HepG2 (cell line): ENCODE results near the gene PDE3B. TPM values are rescaled to one million over a fixed set of nuclear protein-coding genes. Genes with fewer than 3 reads are reported as not detected.

ENCODE experiments used
- ATAC-seq: fragments of 200-7000 bp; cut with Tn5 transposase; 3 replicates; pipeline ENCODE4 v1.9.1; 2020; ENCODE audit warnings: mild to moderate bottlenecking, moderate library complexity
- BruUV-seq: library from RNA; stranded (reverse); fragments of 400-500 nt; replicated peaks from 2 replicates; lab custom pipeline; 2021; lab: Mats Ljungman, UMichigan
- CTCF ChIA-PET: fragments of 300-600 bp; formaldehyde crosslinking; extraction: SDS; loops from one replicate; lab custom pipeline; 2021; ENCODE audit warnings: low total read pairs, inconsistent platforms, low intra/inter-chr PET ratio; lab: Yijun Ruan, JAX
- POLR2A ChIA-PET: fragments of 350-600 bp; sonication (Branson Sonifier 250); formaldehyde crosslinking; loops from one replicate; lab custom pipeline; 2020; ENCODE audit warnings: antibody characterized with exemption, inconsistent platforms; lab: Yijun Ruan, JAX
- DNase-seq: peaks from one replicate; pipeline ENCODE4 v3.0.0-alpha.2; 2015; ENCODE audit warnings: low spot score
- FAIRE-seq: peaks from 3 replicates; lab custom pipeline; 2011; peaks lifted over from hg19 to GRCh38; lab: Jason Lieb, UNC
- H2AFZ ChIP-seq: one replicate; pipeline ENCODE4 v1.6.1; 2011; ENCODE audit warnings: low read length, inconsistent platforms
- H3K27ac ChIP-seq: fragments of 300-600 bp; 3 replicates; pipeline ENCODE4 v1.8.0; 2011; ENCODE audit warnings: mixed run types, mild to moderate bottlenecking, mixed read lengths, low read length, inconsistent platforms; ENCODE audit not compliant: insufficient read depth; ENCODE audit errors: extremely low read length
- H3K27me3 ChIP-seq, 2 experiments: fragments of 200-600 bp in 1 of 2; 2 replicates in 1 of 2; 3 replicates in 1 of 2; pipeline versions ENCODE4 v1.6.0 to v1.8.0; 2011; ENCODE audit warnings: low read length in 2 of 2, mild to moderate bottlenecking in 2 of 2, moderate library complexity in 2 of 2, inconsistent platforms in 1 of 2; ENCODE audit not compliant: insufficient read depth in 2 of 2, control insufficient read depth in 1 of 2
- H3K36me3 ChIP-seq, 2 experiments: fragments of 200-600 bp in 1 of 2; replicated peaks in 1 of 2; 2 replicates in 1 of 2; 3 replicates in 1 of 2; pipeline versions ENCODE4 v1.5.1 to v1.8.0; 2011; ENCODE audit warnings: low read length in 2 of 2, inconsistent platforms in 1 of 2; ENCODE audit not compliant: insufficient read depth in 2 of 2, control insufficient read depth in 1 of 2
- H3K4me1 ChIP-seq: 2 replicates; pipeline ENCODE4 v1.5.1; 2012; ENCODE audit warnings: low read length, inconsistent platforms; ENCODE audit not compliant: insufficient read depth
- H3K4me2 ChIP-seq: 2 replicates; pipeline ENCODE4 v1.6.0; 2011; ENCODE audit warnings: low read depth, low read length, inconsistent platforms
- H3K4me3 ChIP-seq, 3 experiments: fragments of 200-600 bp in 1 of 3; sonication (generic), shearing (Covaris generic) in 1 of 3; replicated peaks in 1 of 3; 2 replicates each; pipeline ENCODE4 v1.5.1; 2011 to 2016; ENCODE audit warnings: low read length in 3 of 3, inconsistent platforms in 2 of 3, low read depth in 2 of 3, mild to moderate bottlenecking in 2 of 3, control low read depth in 1 of 3, mixed read lengths in 1 of 3; ENCODE audit not compliant: insufficient read depth in 1 of 3
- H3K79me2 ChIP-seq: one replicate; pipeline ENCODE4 v1.6.1; 2011; ENCODE audit warnings: low read length, inconsistent platforms; ENCODE audit not compliant: insufficient read depth
- H3K9ac ChIP-seq: 2 replicates; pipeline ENCODE4 v1.6.0; 2011; ENCODE audit warnings: mild to moderate bottlenecking, low read depth, low read length, inconsistent platforms; ENCODE audit not compliant: insufficient read depth
- H3K9me3 ChIP-seq: 2 replicates; pipeline ENCODE4 v1.5.1; 2012; ENCODE audit warnings: mild to moderate bottlenecking, low read length
- H4K20me1 ChIP-seq: 2 replicates; pipeline ENCODE4 v1.6.0; 2011; ENCODE audit warnings: inconsistent platforms, mild to moderate bottlenecking, low read length, moderate library complexity; ENCODE audit not compliant: insufficient read depth
- NFE2L2 ChIP-seq: fragments of 150-350 bp; IDR thresholded peaks from 2 replicates; pipeline ENCODE4 v1.6.1; 2014; ENCODE audit warnings: low read length
- SRSF9 ChIP-seq: fragments of 200-400 bp; formaldehyde crosslinking; IDR thresholded peaks from 2 replicates; pipeline ENCODE4 v1.6.1; 2018; ENCODE audit warnings: borderline replicate concordance, mild to moderate bottlenecking, low read depth, low read length; ENCODE audit not compliant: insufficient read depth, poor library complexity, severe bottlenecking
- ZNF30 ChIP-seq: sonication (generic); formaldehyde crosslinking; IDR thresholded peaks from 2 replicates; pipeline ENCODE4 v1.5.0; 2020; ENCODE audit warnings: mild to moderate bottlenecking, missing genetic modification reagents
- ZNF619 ChIP-seq: sonication (generic); formaldehyde crosslinking; IDR thresholded peaks from 2 replicates; pipeline ENCODE4 v1.4.0; 2020; ENCODE audit warnings: mild to moderate bottlenecking, missing genetic modification reagents
- ZNF660 ChIP-seq: sonication (generic); formaldehyde crosslinking; IDR thresholded peaks from 2 replicates; pipeline ENCODE4 v1.5.1; 2020; ENCODE audit warnings: mild to moderate bottlenecking, low read depth, missing genetic modification reagents, borderline replicate concordance
- WGBS: methylation state at CpG from one replicate; pipeline ENCODE4 v1.1.6; 2017; ENCODE audit warnings: low lambda C conversion rate; 5-methylcytosine and 5-hydroxymethylcytosine counted together
- in situ Hi-C: cut with HindIII; loops from 2 replicates; pipeline ENCODE4 v1.10.0; 2017; ENCODE audit warnings: low pct_unique_long_range_greater_than_20kb; ENCODE audit not compliant: extremely low pct_ligation_motif_present
- intact Hi-C: fragments of 100-400 bp; cut with micrococcal nuclease; formaldehyde crosslinking; loops from one replicate; pipeline ENCODE4 v1.10.0; 2022; ENCODE audit not compliant: unreplicated experiment
- polyA plus RNA-seq, 8 experiments: library from polyadenylated mRNA; depleted of rRNA in 3 of 8; stranded (reverse) in 7 of 8; unstranded in 1 of 8; fragments of >200 nt; fragmentation: Illumina TruSeq in 4 of 8; extraction: Trizol in 4 of 8; gene quantifications; 2 replicates each; pipeline versions ENCODE4 v1.2.1 to v1.2.3, GENCODE V29; 2011 to 2016; ENCODE audit warnings: low read depth in 4 of 8, missing spikeins in 1 of 8, mixed read lengths in 1 of 8; ENCODE audit not compliant: insufficient read depth in 1 of 8
- total RNA-seq, 5 experiments: library from RNA; depleted of rRNA; stranded (reverse); fragments of >200 nt; fragmentation: Illumina TruSeq; extraction: Trizol; gene quantifications; 2 replicates each; pipeline ENCODE4 v1.2.3, GENCODE V29; 2016; ENCODE audit warnings: low read depth in 1 of 5
- TF ChIP-seq, protein P1 (sequence below): sonication (generic); formaldehyde crosslinking; conservative IDR thresholded peaks from 2 replicates; pipeline ENCODE4 v1.8.0; 2022; ENCODE audit warnings: mild to moderate bottlenecking, moderate library complexity, missing genetic modification reagents

Gene PDE3B
- total and polyA plus RNA-seq, 2 of the 13 experiments (the other 11 are each of a cell fraction or from before 2014, with no cell fraction given): 14.1 to 26.5 TPM

DNA sequence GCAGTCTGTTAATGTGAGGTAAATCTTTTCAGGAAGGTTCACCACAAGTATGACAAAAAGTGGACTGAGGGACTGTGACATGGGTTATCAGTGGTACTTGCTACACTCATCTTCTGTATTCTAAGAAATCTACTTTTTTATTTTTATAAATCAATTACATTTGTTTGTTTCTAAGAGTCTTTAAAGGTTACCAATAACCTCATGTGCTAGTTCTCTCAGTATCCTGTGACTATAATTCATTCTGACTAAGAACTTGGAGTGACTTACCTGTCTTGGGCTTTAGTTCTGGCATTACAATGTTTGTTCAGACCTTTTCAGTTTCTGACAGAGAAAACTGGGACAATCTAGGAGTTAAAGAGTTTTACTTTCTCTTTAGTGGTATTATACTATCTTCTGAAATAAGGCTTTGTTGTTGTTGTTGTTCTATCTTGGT, 108.4 kb downstream of the PDE3B start (continued):
- TF ChIP-seq, protein P1, sequence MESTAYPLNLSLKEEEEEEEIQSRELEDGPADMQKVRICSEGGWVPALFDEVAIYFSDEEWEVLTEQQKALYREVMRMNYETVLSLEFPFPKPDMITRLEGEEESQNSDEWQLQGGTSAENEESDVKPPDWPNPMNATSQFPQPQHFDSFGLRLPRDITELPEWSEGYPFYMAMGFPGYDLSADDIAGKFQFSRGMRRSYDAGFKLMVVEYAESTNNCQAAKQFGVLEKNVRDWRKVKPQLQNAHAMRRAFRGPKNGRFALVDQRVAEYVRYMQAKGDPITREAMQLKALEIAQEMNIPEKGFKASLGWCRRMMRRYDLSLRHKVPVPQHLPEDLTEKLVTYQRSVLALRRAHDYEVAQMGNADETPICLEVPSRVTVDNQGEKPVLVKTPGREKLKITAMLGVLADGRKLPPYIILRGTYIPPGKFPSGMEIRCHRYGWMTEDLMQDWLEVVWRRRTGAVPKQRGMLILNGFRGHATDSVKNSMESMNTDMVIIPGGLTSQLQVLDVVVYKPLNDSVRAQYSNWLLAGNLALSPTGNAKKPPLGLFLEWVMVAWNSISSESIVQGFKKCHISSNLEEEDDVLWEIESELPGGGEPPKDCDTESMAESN (CRISPR knock-in tag): no peak
- TF ChIP-seq SRSF9 (no peak), ZNF30 (CRISPR knock-in tag) (no peak), ZNF660 (CRISPR knock-in tag) (no peak)

DNA sequence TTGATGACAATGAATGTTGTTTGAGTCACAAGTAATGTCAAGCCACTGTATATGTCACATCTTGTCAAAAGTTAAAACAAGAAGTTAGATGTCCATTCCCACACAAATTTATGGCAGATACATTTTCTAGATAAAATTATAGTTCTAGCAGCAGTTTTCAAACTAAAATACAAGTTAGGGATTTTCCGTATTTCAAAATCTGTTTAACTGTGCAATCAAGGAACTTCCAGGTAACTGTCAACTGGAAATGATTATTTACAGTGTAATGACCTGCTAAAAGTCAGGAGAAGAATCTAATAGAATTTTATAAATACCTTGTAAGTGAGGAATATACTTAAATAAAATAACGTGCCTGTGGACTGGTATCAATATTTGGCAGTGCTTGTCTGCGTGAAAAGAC, 111.5 kb downstream of the PDE3B start:
- no peak for TF ChIP-seq NFE2L2
- no peak for TF ChIP-seq ZNF619
- TF ChIP-seq, all 625 proteins: peak for 0
- in situ Hi-C loops (no loop called here), intact Hi-C loops (no loop called here)
- H3K9me3 ChIP-seq: no peaks in the 10 kb centered on the region
- ChIA-PET CTCF (no interaction called here), POLR2A (no interaction called here)
- H3K4me2 ChIP-seq: no peak overlapping the region
- no peak overlapping the region for H2AFZ ChIP-seq
- H3K4me3 ChIP-seq: no peak overlapping the region
- BruUV-seq: no TSS peak
- no peaks in the 10 kb centered on the region for H3K27me3 ChIP-seq
- no peak for DNase-seq
- no peak overlapping the region for H3K27ac ChIP-seq
- over 99% methylated on average over 3 of the region's 3 CpGs for WGBS
- peaks cover 14% of the 10 kb centered on the region for H3K79me2 ChIP-seq
- no peaks in the 10 kb centered on the region for H3K36me3 ChIP-seq
- H3K9ac ChIP-seq: no peak overlapping the region
- 0 out of 2 replicates have a peak, but pooled peaks cover 3% of the 10 kb centered on the region for H4K20me1 ChIP-seq
- ATAC-seq: no peak
- H3K4me1 ChIP-seq: peaks cover 9% of the 10 kb centered on the region
- FAIRE-seq: no peak
